ENCODE data around the gene TTI1.

Gene TTI1

GRCh38 chr20:38055848-38056247 lies 22.6 kb upstream of the TTI1 start:
- H3K4me3 ChIP-seq (ENCODE audit: control insufficient read depth, low read depth, low read length), result no peak overlapping the region
- TF ChIP-seq CTCF (conservative IDR thresholded peaks at IDR 0.05; ENCODE audit: control insufficient read depth, insufficient read depth, low read depth, low read length), result no peak
- no peak for DNase-seq (ENCODE audit: low read depth)

GRCh38 chr20:38055294-38055693 lies 22.0 kb upstream of the TTI1 start:
- no peak for TF ChIP-seq CTCF (conservative IDR thresholded peaks at IDR 0.05; ENCODE audit: control insufficient read depth, insufficient read depth, low read depth, low read length)
- no peak for DNase-seq (ENCODE audit: low read depth)
- no peak overlapping the region for H3K4me3 ChIP-seq (ENCODE audit: control insufficient read depth, low read depth, low read length)

- H3K4me3 ChIP-seq (ENCODE audit: control insufficient read depth, low read depth, low read length), result no peak overlapping the region
- TF ChIP-seq CTCF (conservative IDR thresholded peaks at IDR 0.05; ENCODE audit: control insufficient read depth, insufficient read depth, low read depth, low read length), result no peak
- no peak for DNase-seq (ENCODE audit: low read depth)
These were observed 21.4 kb upstream of the TTI1 start for GRCh38 chr20:38054647-38055046.

- no peak for TF ChIP-seq CTCF (conservative IDR thresholded peaks at IDR 0.05; ENCODE audit: control insufficient read depth, insufficient read depth, low read depth, low read length)
- DNase-seq (ENCODE audit: low read depth), result no peak
- H3K4me3 ChIP-seq (ENCODE audit: control insufficient read depth, low read depth, low read length), result no peak overlapping the region
These were observed 19.6 kb upstream of the TTI1 start for GRCh38 chr20:38052870-38053269.

- H3K4me3 ChIP-seq (ENCODE audit: control insufficient read depth, low read depth, low read length), result no peak overlapping the region
- no peak for TF ChIP-seq CTCF (conservative IDR thresholded peaks at IDR 0.05; ENCODE audit: control insufficient read depth, insufficient read depth, low read depth, low read length)
- DNase-seq (ENCODE audit: low read depth), result peak; percentile 54
These were observed 17.4 kb upstream of the TTI1 start for GRCh38 chr20:38050686-38051085.

GRCh38 chr20:38049800-38050199 lies 16.5 kb upstream of the TTI1 start:
- TF ChIP-seq CTCF (conservative IDR thresholded peaks at IDR 0.05; ENCODE audit: control insufficient read depth, insufficient read depth, low read depth, low read length), result no peak
- peak; percentile 78 for DNase-seq (ENCODE audit: low read depth)
- H3K4me3 ChIP-seq (ENCODE audit: control insufficient read depth, low read depth, low read length), result no peak overlapping the region

- peak; percentile 50 for DNase-seq (ENCODE audit: low read depth)
- no peak for TF ChIP-seq CTCF (conservative IDR thresholded peaks at IDR 0.05; ENCODE audit: control insufficient read depth, insufficient read depth, low read depth, low read length)
These were observed 13.3 kb upstream of the TTI1 start for GRCh38 chr20:38046572-38046971.

More at GRCh38 chr20:38046572-38046971, 13.3 kb upstream of the TTI1 start:
- H3K4me3 ChIP-seq (ENCODE audit: control insufficient read depth, low read depth, low read length), result no peak overlapping the region

All from fibroblast of mammary gland (primary cell).